Inflammatory macrophage (primary cell): ENCODE results near the gene ACBD5.

Experiments used
- DNase-seq, 2 donors: peaks; one replicate each; pipeline ENCODE4 v3.0.0-alpha.2; 2020 to 2022

The ACBD5 gene

GRCh38 chr10:27147701-27148100 is 92.9 kb downstream of the ACBD5 start:
- no peak for DNase-seq

- DNase-seq: no peak
Measured at GRCh38 chr10:27145937-27146336, 94.7 kb downstream of the ACBD5 start.
